ENCODE measurements around the gene GDPD3. TPM values are rescaled to one million over a fixed set of nuclear protein-coding genes. Genes with fewer than 3 reads are reported as not detected.

The GDPD3 gene
- total and polyA plus RNA-seq, 9 of the 15 experiments (the other 6 are each of a cell fraction or from before 2014, with no cell fraction given) = 0.47 to 3.9 (median 1.1) TPM

GRCh38 chr16:30065102-30065942 lies 48.0 kb downstream of the GDPD3 start, which contains the start of gene ALDOA (continued):
- TF ChIP-seq ZC3H8 (IDR thresholded peaks at IDR 0.05) (0 out of 2 replicates have a peak, but pooled peaks have one; percentile 19), ADNP (tag; IDR thresholded peaks at IDR 0.05) (no peak), TCF15 (CRISPR knock-in tag; IDR thresholded peaks at IDR 0.05) (no peak), MLLT1 (IDR thresholded peaks at IDR 0.05) (peak; percentile 79 to 81; a peak in 2 of 4 replicates), NCOA4 (IDR thresholded peaks at IDR 0.05; ENCODE audit: partially characterized antibody) (no peak), ARID2 (IDR thresholded peaks at IDR 0.05) (no peak), ZBTB8A (IDR thresholded peaks at IDR 0.05; ENCODE audit: partially characterized antibody) (no peak), RUNX1 (IDR thresholded peaks at IDR 0.05; ENCODE audit: low read depth) (no peak), ZNF778 (CRISPR knock-in tag; IDR thresholded peaks at IDR 0.05) (no peak), TAL1 (IDR thresholded peaks at IDR 0.05) (no peak), SNAPC5 (CRISPR knock-in tag; IDR thresholded peaks at IDR 0.05) (no peak), ETV5 (CRISPR knock-in tag; IDR thresholded peaks at IDR 0.05; ENCODE audit: low read depth) (peak; percentile 93)
- TF ChIP-seq, protein P1, sequence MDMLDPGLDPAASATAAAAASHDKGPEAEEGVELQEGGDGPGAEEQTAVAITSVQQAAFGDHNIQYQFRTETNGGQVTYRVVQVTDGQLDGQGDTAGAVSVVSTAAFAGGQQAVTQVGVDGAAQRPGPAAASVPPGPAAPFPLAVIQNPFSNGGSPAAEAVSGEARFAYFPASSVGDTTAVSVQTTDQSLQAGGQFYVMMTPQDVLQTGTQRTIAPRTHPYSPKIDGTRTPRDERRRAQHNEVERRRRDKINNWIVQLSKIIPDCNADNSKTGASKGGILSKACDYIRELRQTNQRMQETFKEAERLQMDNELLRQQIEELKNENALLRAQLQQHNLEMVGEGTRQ (CRISPR knock-in tag; IDR thresholded peaks at IDR 0.05) = no peak
- TF ChIP-seq, protein P2, sequence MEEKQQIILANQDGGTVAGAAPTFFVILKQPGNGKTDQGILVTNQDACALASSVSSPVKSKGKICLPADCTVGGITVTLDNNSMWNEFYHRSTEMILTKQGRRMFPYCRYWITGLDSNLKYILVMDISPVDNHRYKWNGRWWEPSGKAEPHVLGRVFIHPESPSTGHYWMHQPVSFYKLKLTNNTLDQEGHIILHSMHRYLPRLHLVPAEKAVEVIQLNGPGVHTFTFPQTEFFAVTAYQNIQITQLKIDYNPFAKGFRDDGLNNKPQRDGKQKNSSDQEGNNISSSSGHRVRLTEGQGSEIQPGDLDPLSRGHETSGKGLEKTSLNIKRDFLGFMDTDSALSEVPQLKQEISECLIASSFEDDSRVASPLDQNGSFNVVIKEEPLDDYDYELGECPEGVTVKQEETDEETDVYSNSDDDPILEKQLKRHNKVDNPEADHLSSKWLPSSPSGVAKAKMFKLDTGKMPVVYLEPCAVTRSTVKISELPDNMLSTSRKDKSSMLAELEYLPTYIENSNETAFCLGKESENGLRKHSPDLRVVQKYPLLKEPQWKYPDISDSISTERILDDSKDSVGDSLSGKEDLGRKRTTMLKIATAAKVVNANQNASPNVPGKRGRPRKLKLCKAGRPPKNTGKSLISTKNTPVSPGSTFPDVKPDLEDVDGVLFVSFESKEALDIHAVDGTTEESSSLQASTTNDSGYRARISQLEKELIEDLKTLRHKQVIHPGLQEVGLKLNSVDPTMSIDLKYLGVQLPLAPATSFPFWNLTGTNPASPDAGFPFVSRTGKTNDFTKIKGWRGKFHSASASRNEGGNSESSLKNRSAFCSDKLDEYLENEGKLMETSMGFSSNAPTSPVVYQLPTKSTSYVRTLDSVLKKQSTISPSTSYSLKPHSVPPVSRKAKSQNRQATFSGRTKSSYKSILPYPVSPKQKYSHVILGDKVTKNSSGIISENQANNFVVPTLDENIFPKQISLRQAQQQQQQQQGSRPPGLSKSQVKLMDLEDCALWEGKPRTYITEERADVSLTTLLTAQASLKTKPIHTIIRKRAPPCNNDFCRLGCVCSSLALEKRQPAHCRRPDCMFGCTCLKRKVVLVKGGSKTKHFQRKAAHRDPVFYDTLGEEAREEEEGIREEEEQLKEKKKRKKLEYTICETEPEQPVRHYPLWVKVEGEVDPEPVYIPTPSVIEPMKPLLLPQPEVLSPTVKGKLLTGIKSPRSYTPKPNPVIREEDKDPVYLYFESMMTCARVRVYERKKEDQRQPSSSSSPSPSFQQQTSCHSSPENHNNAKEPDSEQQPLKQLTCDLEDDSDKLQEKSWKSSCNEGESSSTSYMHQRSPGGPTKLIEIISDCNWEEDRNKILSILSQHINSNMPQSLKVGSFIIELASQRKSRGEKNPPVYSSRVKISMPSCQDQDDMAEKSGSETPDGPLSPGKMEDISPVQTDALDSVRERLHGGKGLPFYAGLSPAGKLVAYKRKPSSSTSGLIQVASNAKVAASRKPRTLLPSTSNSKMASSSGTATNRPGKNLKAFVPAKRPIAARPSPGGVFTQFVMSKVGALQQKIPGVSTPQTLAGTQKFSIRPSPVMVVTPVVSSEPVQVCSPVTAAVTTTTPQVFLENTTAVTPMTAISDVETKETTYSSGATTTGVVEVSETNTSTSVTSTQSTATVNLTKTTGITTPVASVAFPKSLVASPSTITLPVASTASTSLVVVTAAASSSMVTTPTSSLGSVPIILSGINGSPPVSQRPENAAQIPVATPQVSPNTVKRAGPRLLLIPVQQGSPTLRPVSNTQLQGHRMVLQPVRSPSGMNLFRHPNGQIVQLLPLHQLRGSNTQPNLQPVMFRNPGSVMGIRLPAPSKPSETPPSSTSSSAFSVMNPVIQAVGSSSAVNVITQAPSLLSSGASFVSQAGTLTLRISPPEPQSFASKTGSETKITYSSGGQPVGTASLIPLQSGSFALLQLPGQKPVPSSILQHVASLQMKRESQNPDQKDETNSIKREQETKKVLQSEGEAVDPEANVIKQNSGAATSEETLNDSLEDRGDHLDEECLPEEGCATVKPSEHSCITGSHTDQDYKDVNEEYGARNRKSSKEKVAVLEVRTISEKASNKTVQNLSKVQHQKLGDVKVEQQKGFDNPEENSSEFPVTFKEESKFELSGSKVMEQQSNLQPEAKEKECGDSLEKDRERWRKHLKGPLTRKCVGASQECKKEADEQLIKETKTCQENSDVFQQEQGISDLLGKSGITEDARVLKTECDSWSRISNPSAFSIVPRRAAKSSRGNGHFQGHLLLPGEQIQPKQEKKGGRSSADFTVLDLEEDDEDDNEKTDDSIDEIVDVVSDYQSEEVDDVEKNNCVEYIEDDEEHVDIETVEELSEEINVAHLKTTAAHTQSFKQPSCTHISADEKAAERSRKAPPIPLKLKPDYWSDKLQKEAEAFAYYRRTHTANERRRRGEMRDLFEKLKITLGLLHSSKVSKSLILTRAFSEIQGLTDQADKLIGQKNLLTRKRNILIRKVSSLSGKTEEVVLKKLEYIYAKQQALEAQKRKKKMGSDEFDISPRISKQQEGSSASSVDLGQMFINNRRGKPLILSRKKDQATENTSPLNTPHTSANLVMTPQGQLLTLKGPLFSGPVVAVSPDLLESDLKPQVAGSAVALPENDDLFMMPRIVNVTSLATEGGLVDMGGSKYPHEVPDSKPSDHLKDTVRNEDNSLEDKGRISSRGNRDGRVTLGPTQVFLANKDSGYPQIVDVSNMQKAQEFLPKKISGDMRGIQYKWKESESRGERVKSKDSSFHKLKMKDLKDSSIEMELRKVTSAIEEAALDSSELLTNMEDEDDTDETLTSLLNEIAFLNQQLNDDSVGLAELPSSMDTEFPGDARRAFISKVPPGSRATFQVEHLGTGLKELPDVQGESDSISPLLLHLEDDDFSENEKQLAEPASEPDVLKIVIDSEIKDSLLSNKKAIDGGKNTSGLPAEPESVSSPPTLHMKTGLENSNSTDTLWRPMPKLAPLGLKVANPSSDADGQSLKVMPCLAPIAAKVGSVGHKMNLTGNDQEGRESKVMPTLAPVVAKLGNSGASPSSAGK (IDR thresholded peaks at IDR 0.05) = peak; percentile 95

Measured in K562 (cell line).